ENCODE data around the gene TOR1B.
"Not testable (repeated sequence)": the region's sequence is repeated elsewhere in the genome, so short reads cannot be mapped to it uniquely, and the experiment has no call there.

Gene TOR1B, protein sequence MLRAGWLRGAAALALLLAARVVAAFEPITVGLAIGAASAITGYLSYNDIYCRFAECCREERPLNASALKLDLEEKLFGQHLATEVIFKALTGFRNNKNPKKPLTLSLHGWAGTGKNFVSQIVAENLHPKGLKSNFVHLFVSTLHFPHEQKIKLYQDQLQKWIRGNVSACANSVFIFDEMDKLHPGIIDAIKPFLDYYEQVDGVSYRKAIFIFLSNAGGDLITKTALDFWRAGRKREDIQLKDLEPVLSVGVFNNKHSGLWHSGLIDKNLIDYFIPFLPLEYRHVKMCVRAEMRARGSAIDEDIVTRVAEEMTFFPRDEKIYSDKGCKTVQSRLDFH

GRCh38 chr9:129802833-129803675 is at the start of gene TOR1B:
TSS of gene TOR1B (plus strand) at chr9:129803184. CDS start at chr9:129803213, 29 bp downstream.
- DNase-seq (ENCODE audit: low read depth): peak; percentile 85

DNA sequence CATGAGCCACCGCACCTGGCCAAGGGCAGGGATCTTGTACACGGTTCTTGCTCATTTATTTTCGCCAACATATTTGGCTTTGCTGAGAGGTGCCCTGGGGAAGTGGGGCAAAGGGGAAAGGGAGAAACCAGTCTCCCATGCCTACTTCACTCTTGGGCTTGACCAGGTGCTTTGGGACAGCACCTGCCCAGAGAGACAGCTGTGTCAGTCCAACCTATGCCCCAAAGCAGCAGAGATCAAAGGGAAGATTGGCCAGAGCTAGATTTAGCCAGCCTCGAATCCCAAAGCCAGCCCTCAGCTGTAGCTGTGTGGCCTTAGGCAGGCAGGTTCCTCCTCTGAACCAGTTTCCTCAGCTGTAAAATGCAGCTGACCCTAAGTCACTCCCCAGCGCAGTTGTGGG is 47.8 kb upstream of the TOR1B start:
- DNase-seq (ENCODE audit: low read depth): no peak

DNA sequence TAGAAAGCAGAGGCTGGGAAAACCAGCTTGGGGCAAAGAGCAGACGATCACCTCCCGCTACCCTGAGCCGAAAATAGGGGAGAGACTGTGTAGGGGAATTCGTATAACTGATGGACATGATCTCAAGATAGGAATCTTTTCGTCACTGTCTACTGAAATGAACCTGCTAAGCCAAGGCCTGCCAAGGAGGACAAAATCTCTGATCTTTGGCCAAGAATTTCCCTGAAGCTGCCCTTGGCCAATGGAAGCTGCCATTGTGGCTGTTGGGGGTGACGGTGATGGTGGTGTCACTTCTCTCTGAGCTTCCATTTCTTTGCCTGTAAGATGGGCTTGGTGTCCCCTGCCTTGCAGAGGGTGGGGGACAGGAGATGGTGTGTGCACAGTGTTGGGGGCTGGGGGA is 46.8 kb upstream of the TOR1B start:
- no peak for DNase-seq (ENCODE audit: low read depth)

GRCh38 chr9:129757045-129757444 is 45.9 kb upstream of the TOR1B start:
- no peak for DNase-seq (ENCODE audit: low read depth)

GRCh38 chr9:129759319-129759718 is 43.7 kb upstream of the TOR1B start:
- DNase-seq (ENCODE audit: low read depth): no peak

GRCh38 chr9:129759804-129760502 is 43.0 kb upstream of the TOR1B start:
- no peak for DNase-seq (ENCODE audit: low read depth)

GRCh38 chr9:129760784-129761183 is 42.2 kb upstream of the TOR1B start:
- DNase-seq (ENCODE audit: low read depth): not testable (repeated sequence)

DNA sequence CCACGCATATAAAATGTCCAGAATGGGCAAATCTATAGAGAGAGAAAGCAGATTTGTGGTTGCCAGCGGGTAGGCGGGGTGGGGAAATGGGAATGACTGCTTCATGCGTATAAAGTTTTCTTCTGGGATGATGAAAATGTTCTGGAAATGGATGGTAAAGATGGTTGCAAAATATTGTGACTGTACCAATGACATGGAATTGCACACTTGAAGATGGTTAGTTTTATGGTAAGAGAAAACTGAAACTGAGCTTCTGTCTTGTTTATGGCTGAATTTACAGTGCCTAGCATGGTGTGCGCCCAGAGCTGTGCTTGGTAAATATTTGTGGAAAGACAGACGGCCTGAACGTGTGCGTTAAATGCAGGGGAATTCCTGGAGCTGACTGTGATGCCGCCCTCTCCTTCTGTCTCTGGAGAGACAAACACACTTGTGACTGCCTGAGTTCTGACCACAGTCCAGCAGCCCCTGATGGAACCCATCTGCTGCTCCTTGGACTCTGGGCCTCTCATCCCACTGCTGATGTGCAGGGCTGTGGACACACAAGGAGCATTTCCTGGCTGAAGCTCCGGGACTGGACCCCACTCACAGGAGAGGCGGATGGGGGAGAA is 41.6 kb upstream of the TOR1B start:
- DNase-seq (ENCODE audit: low read depth): peak; percentile 84

- peak; percentile 87 for DNase-seq (ENCODE audit: low read depth)
Observed at GRCh38 chr9:129761901-129762369, 41.0 kb upstream of the TOR1B start.

GRCh38 chr9:129762370-129762984 is 40.5 kb upstream of the TOR1B start:
- DNase-seq (ENCODE audit: low read depth): peak; percentile 95

- peak; percentile 33 for DNase-seq (ENCODE audit: low read depth)
Observed at GRCh38 chr9:129762985-129763926, 39.7 kb upstream of the TOR1B start.

DNA sequence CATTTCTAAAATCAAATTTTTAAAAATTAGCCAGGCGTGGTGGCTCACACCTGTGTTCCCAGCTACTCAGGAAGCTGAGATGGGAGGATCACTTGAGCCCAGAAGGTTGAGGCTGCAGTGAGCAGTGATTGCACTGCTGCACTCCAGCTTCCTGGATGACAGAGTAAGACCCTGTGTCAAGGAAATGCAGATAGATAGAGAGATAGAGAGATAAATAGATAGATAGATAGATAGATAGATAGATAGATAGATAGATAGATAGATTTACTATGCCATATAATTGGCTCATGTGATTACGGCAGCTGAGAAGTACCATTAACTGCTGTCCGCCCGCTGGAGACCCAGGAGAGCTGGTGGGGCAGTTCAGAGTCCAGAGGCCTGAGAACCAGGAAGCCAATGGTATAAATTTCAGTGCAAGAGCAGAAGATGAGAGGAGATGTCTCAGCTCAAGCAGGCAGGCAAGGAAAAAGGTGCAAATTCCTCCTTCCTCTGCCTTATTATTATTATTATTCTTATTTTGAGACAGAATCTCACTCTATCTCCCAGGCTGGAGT is 37.1 kb upstream of the TOR1B start:
- DNase-seq (ENCODE audit: low read depth): no peak

- no peak for DNase-seq (ENCODE audit: low read depth)
Observed at GRCh38 chr9:129768486-129768885, 34.5 kb upstream of the TOR1B start.

GRCh38 chr9:129769669-129770068 is 33.3 kb upstream of the TOR1B start:
- no peak for DNase-seq (ENCODE audit: low read depth)

DNA sequence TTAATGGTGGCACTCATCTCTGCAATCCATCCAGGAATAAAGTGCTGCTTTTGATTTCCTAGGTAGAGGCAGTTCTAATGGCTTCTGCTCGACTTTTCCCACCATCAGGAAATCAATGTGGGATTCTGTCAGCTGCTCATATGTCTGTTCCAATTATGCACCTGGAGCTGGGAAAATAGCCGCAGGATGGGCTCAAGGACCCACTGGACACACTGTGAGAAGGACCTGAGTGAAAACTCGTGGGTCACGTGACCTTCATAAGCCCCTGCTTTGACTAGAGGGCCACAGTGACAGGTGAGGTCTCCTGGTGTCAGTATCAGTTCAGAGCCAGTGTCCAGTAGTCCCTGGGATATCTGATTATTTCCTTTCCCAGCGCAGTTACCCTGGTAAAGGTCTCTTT is 32.2 kb upstream of the TOR1B start:
- DNase-seq (ENCODE audit: low read depth): no peak

GRCh38 chr9:129773262-129774048 is 29.5 kb upstream of the TOR1B start:
- DNase-seq (ENCODE audit: low read depth): no peak

GRCh38 chr9:129774791-129775447 is 28.1 kb upstream of the TOR1B start:
- no peak for DNase-seq (ENCODE audit: low read depth)

DNA sequence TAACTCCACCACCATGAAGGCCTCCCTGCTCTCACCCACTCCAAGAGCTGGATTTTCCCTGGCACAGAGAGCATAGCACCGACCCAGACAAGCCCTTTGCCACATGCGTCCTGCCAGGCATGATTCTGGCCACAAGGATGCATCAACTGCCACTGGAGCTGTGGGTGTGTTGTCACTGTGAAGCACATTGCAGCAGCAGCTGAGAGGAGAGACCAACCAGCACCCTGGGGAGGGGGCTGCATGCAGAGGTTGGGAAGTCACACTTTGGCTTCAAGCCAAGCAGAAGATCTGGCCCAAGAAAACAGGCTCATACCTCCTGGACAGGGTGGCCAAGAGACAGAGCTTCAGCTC is 27.6 kb upstream of the TOR1B start:
- no peak for DNase-seq (ENCODE audit: low read depth)

GRCh38 chr9:129776096-129776495 is 26.9 kb upstream of the TOR1B start:
- DNase-seq (ENCODE audit: low read depth): not testable (repeated sequence)
